Central memory CD4-positive, alpha-beta T cell (primary cell): ENCODE data around the gene PPP1R9B.

ENCODE experiments used
- DNase-seq: peaks from one replicate; pipeline ENCODE4 v3.0.0; 2022

PPP1R9B gene

DNA sequence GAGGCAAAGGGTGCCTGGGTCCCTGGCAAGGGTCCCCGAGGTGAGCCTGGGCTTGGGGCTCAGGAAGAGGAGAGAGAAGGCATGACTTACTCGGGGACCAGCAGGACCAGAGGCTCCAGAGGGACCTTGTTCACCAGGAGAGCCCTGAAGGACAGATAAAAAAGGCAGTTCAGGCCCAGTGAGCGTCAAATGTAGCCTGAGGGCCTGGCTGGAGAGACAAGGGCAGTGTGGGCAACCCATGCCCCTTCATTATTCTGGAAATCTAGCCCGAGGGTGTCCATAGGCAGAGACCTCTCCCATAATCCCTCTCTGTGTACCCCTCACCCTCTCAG, 36.9 kb upstream of the PPP1R9B start:
- no peak for DNase-seq

DNA sequence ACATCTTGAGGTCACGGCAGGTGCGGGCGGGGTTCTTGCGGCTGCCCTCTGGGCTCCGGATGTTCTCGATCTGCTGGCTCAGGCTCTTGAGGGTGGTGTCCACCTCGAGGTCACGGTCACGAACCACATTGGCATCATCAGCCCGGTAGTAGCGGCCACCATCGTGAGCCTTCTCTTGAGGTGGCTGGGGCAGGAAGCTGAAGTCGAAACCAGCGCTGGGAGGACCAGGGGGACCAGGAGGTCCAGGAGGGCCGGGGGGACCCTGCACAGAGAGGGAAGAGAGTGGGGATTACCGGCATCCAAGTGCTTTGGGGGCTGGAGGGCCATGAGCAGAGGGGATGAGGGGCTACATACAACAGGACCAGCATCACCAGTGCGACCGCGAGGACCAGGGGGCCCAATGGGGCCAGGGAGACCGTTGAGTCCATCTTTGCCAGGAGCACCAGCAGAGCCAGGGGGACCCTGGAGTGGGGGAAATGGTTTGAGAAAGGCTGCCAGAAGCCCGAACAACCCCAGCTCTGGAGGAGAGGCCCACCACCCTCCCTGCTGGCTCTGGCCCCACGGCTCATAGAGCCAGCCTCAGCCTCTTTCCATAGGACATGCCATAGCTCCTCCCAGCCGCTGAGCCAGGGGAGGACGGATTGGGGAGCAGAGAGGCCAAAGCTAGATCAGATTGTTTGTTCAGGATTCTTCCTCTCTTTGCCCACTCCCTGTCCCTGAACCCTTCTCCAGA, 36.4 kb upstream of the PPP1R9B start:
- no peak for DNase-seq

DNA sequence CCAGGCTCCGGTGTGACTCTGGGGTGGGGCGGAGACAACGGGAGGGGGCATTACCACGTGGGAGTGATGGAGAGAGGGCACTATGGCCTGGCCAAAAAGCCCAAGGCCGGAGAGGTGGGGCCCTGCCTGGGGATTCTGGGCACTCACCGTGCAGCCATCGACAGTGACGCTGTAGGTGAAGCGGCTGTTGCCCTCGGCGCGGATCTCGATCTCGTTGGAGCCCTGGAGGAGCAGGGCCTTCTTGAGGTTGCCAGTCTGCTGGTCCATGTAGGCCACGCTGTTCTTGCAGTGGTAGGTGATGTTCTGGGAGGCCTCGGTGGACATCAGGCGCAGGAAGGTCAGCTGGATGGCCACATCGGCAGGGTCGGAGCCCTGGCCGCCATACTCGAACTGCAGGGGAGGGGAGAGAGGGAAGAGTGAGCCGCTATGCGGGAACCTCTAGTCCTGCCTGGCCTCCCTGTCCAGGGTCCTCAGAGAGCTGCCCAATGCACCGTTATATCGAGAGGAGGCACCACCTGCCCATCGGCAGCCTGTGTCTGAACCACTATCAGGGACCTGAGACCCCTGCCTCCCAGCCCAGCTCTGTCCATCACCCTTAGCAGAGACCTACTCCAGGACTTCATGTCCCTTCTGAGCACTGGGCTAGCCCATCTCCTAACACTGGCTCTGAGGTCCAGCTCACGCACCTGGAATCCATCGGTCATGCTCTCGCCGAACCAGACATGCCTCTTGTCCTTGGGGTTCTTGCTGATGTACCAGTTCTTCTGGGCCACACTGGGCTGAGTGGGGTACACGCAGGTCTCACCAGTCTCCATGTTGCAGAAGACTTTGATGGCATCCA, 35.4 kb upstream of the PPP1R9B start:
- DNase-seq = no peak

DNA sequence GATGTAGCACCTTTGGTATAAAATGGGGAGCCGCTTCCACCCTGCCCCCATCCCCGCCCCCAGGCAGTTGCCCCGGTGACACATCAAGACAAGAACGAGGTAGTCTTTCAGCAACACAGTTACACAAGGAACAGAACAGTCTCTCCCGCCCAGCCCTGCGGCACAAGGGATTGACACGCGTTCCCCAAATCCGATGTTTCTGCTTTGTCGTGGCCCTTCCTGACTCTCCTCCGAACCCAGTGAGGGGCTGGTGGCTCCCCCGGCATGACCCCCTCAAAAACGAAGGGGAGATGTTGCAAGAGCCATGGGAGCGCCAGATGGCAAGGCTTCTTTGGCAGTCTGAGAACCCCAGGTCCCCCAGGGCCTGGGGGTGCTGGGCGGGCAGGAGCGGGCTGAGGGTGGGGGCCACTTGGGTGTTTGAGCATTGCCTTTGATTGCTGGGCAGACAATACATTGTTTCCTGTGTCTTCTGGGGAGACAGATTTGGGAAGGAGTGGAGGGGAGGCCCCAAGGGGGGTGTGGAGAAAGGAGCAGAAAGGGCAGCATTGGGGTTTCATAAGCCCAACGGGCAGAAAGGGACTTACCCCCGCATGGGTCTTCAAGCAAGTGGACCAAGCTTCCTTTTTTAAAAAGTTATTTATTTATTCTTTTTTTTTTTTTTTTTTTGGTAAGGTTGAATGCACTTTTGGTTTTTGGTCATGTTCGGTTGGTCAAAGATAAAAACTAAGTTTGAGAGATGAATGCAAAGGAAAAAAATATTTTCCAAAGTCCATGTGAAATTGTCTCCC, 34.3 kb upstream of the PPP1R9B start:
- DNase-seq = no peak

DNA sequence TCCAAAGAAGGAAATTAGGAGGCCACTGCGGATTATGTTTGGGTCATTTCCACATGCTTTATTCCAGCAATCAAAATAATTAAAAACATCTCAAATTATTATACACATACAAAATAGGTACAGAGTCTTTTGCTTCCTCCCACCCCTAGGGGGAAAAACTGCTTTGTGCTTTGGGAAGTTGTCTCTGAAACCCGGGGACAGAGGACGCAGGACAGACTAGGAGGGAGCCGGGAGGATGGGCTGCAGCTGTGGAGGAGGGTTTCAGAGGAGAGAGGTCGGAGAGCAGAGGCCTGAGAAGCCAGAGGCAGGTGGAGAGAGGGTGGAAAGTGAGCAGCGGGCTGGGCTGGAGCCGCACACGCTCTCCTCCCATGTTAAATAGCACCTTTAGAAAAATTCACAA, 33.6 kb upstream of the PPP1R9B start:
- no peak for DNase-seq

DNA sequence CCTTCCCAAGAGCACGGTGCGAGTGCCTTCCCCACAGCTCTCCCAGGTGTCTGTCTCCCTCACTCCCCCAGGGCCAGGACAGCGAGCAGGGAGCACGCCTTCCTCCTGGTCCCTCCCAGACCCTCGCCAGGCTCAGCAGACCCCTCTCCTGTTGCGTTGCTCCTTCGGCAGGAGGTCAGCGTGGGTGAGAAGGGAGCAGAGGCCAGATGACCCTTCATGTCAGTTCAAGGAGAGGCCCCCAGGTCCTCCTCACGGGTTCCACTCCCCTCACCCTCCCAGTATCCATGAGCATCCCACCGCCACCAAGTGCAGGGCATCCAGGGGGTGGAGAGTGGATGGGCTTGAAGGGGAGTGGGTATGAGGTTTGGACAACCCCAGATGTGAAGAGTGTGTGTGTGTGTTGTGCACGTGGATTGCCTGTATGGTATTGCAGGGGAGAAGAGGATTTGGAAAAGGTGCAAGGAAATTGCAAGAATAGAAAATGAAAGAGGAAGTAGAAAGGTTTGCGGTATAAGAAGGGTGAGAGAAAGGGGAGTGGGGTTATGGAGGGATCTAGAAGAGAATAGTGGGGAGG, 33.0 kb upstream of the PPP1R9B start:
- DNase-seq = no peak

DNA sequence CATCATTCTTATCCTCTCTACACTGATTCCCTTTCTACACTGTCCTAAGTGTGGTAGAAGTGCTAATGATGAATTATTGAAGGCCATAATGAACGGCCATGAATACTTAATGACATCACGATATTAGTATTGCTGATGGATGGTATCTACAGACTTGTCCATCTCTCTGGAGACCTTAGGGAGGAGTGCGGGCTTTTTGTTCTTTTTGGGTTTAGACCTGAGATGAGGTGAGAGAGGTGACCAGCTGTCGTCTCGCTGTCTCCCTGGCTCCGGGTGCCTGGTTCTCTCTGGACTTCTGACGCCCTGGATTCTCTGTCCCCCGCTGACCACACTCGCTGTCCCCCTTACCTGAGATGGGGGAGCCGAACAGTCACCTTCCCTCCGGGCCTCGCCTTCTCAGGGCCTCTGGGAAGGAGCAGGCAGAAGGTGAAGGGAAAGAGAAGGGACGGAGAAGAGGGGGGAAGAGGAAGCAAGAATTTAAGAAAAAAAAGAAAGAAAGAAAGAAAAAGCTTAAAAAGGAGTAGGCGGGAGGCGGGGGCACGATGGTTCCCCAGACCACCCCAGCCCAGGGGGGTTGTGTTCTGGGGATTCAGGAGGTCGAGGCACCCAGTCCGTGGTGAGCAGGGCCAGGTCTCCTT, 32.4 kb upstream of the PPP1R9B start:
- no peak for DNase-seq

DNA sequence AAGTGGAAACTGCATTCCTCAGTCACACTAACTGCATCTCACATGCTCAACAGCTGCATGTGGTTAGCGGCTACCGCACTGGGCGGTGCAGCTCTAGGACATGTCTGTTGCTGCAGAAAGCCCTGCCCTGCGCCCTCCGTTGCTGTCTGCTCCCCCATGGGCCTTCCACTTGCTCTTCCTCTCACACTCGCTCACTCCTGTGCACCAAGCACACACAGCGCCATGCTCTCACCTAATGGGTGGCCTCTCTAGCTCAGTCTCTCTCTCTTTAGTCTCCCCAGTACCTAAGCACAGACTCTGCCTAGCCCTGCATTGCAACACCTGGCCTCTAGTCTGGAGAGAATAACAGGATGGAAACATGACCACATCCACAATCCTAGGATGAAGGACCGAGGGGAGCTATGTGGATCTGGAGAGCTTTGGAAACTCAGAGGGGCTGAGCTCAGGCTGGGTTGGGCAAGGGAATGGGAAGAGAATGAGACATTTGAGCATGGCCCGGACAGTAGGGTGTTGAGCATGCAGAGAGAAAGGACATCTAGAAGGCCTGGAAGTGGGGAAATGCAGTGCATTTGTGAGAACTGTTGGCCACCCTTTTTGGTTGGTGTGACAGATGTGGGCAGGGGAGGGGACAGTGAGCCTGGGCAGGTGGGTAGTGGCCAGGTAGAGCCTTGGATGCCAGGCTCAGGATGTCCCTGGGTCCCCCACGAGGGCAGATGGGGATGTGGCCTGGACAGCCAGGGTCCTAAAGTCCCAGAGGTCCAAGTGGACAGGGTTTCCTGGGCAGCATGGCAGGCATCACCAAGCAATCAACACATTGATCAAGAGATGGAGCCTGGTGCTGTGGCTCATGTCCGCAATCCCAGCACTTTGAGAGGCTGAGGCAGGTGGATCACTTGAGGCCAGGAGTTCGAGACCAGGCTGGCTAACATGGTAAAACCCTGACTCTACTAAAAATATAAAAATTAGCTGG, 31.4 kb upstream of the PPP1R9B start:
- DNase-seq = no peak

DNA sequence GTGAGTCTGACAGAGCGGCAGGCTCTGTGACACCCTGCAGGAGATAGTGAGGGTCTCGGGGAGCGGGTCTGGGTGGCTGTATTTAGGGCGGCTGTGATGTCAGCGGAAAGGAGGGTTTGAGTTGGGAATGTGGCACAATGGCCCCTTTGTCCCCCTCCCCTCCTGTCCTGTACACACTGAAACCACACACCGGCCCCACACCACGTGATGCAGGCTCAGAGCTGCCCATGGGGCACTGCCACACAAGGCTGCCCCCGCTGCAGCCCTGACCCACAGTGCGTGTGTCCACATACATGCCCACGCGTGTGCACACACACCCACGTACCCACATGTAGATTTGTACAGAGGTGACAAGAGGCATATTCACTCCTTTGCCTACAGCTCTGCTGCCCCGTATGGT, 30.7 kb upstream of the PPP1R9B start:
- no peak for DNase-seq

DNA sequence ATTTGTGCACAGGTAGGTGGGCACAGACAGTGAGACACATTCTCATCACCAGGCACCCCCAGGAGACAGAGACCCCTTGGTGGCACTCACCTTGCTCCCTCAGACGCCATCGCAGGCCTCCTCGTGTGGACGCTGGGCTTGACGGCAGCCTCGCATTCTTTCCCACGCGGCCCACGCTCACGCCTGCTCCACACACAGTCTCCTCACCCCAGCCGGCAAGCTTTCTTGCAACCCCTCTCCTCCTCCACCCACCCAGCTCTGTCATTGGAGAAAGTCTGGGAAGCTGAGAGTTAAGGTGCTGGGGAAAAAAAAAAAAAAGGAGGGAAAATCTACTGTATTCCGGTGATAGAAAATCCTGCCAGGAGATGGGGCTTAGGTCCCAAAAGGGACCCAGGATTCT, 30.1 kb upstream of the PPP1R9B start:
- no peak for DNase-seq

DNA sequence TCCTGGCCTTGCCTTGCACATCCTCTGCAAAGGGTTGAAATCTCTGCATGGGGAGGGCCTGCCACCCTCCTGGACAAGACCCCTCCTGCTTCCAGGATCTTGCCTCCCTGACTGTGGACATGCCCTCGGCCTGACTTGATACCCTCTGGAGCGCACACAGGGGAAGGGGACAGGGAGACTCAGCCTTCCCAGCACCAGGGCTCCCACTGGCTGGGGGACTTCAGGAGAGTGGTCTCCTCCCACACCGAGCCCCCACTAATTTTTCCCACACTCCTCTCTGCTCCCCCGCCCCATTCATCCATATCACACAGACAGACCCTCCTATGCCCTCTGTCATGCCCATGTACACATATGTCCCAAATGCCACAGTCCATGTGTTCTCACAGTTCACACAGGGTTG, 29.6 kb upstream of the PPP1R9B start:
- no peak for DNase-seq

DNA sequence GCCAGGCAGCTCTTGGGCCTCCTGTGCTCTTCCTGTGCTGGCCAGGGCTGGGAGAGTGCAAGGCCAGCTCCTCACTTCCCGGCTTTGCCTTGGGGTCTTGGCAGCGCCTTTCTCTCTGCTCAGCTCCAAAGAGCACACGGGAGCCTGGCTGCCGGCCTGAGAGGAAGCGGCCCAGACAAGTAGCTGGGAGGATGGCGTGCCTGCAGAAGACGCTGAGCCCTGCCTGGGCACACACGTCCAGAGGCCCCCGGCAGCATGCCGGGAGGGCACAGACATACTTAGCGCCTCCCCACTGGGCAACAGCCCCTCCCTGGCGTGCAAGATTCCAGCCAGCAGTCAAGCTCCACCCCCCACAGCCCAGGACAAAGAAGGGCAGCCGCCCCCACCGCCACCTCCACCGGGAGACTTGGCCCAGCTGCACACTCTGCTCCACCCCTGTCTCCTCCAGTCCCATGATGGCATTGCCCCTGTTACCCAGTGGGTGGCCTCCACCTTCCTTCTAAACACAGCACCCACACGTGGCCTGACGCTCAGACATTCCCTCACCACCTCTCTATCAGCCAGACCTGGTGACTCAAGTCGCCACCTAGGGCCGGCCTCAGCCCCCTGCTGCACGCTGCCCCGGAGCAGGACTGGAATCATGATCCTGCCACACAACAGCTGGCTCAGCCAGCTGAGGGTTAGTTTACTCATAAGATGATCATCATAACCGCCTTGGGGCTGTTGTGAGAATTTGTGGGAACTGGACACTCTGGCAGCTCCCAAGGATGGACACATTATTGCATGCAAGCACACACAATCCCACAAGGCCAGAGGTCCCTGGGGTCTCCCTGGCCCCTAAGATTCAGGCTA, 27.7 kb upstream of the PPP1R9B start:
- DNase-seq = peak; percentile 56

DNA sequence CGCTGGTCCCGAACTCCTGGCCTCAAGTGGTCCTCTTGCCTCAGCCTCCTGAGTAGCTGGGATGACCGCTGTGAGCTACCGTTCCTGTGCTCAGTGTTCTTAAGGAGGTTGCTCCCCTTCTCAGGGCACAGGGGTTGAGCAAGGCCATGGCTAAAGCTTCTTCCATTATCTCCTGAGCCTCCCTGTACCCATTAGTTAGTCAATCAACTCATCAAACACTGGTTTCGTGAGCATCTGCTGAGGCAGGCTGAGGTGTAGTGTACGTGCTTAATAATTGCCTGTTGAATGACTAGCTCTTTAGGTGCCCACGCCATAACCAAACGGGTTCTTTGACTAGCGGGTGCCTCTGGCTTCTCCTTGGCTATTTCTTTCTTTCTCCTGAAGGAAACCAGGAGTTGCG, 27.0 kb upstream of the PPP1R9B start:
- no peak for DNase-seq

DNA sequence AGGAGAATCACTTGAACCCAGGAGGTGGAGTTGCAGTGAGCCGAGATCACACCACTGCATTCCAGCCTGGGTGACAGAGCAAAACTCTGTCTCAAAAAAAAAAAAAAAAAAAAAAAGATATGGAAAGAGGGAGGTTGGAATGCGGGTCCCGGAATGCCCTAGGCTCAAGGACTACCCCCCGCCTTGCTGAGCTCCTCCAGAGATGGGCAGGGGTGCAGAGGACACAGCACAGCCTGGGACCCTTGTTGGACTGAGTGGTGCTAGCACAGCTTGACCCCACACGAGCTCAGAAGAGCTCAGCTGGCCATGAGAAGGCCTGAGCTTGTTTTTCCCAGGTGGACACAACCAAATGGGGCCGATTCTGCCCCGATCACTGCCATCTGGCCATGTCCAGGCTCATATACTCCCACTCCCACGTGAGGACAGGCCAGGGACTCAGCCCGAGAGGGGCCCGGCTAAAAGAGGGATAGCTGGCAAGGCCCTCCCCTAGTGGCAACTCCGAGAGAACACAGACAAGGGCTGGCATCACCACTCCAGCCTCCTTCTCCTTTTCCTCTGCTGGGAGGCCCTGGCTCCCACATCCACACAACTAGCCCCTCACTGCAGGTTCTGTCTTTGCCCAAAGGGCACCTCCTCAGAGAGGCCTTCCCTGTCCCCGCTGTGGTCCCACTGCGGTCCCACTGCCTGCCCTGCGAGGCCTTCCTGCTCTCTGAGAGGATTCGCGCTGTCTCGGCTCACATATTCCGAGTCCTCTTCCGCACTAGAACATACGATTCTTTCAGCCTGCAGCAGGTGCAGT, 26.3 kb upstream of the PPP1R9B start:
- DNase-seq = no peak

DNA sequence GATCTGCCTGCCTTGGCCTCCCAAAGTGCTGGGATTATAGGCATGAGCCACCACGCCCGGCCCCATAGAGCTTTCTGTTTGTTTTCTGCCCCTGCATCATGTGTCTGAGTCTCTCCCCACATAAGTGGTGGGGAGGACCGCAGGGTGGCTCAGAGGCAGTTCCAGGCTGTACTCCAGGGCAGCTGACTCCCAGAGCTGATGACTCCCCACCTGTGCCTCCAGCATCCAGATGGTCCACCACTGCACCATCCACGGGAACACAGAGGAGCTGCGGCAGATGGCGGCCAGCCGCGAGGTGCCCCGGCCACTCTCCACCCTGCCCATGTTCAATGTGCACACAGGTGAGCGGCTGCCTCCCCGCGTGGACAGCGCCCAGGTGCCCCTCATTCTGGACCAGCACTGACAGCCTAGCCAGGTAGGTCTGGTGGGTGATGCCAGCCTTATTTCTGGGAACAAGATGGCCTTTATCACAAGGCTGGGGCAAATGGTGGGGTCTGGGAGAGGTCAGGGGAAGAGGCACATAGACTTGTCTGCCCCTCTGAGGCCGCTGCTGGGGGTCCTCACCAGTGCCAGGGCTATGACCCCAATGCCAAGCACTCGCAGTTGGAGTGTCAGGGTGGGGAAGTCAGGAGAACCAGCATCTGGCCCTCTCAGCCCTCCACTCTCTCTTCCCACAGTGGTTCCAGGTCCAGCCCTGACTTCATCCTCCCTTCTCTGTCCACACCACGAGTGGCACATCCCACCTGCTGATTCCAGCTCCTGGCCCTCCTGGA, 24.7 kb upstream of the PPP1R9B start:
- DNase-seq = no peak

DNA sequence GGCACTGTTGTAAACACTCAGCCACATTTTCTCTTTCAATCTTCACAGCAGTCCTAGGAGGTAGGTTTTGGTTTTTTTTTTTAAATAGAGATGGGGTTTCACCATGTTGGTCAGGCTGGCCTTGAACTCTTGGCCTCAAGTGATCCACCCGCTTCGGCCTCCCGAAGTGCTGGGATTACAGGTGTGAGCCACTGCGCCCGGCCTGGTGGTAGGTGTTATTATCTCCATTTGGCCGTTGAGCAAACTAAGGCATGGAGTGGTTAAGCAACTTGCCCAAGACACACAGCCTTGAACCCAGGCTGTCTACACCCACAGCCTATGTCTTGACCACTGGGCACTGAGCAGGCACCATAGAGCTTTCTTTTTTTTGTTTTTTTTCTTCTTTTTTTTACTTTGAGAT, 24.0 kb upstream of the PPP1R9B start:
- DNase-seq = no peak

DNA sequence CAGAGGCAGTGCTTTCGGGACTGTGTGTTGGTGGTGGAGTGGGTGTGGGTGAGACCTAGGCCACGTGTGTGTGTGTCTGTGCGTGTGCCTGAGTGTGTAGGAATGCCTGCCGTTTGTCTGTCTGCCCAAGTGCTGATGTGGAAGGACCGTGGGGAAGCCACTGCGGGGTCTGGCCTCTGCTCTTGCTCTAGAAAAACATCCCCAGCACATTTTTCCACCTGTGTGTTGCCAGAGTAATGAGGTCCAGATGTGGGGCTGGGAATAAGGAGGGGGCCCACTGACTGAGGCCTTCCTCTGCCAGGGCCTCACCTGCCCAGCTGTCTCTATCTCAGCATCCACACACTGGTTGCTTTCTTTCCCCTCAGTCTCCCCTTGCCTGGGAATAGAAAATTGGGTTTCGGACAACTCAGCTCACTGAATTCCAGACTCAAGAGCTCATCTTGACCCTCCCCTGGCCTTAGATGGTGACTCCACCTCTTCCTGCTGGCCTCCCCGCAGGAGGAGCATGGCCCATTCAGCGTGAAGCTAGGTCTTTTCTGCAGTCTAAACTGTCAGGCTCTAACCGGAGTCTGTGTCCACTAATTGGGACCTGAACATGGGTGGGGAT, 23.0 kb upstream of the PPP1R9B start:
- DNase-seq = no peak

DNA sequence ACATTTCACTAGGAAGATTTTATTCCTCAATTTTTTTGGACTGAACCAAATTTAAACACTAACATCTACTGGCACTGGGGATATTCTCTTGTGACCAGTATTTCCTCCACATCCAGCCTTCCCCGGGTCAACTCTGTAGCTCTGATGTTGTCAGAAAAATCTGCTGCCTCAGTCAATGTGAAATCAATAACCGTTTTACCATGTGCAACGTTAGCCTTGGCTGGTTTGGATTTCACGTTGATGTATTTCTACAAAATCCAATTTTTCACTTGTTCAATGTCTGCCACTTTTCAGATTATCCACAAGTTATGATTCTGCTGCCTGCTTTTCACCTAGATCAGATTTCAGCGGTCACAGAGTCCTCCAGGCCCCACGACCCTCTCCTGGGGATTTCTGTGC, 22.5 kb upstream of the PPP1R9B start:
- no peak for DNase-seq

DNA sequence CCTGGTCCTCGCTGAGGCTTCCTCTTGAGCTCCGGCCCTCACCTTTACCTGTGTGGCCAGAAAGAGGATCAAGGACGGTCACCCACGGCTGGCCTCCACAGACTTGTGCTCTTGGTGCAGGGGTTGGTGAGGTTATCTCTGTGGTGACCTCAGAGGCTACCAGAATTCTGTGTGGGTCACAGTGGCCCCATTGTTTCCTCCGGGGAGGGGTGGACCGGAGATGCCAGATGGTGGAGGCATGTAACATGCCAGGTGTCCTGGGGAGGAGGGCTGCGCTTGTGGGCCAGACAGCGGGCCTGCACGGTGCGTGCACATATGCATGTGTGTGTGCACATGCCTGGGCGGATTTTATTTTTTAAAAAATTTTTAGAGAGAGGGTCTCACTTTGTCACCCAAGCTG, 21.7 kb upstream of the PPP1R9B start:
- no peak for DNase-seq
